GM12878 (cell line): ENCODE measurements around the gene ZNF215. TPM values are rescaled to one million over a fixed set of nuclear protein-coding genes. Genes with fewer than 3 reads are reported as not detected.

ENCODE experiments used
- ATAC-seq: fragments of 200-7000 bp; cut with Tn5 transposase; 3 replicates; pipeline ENCODE4 v1.9.1; 2020; ENCODE audit warnings: mild to moderate bottlenecking, moderate library complexity
- BruUV-seq: library from RNA; stranded (reverse); fragments of 400-500 nt; replicated peaks from 2 replicates; lab custom pipeline; 2021; lab: Mats Ljungman, UMichigan
- CTCF ChIA-PET: fragments of 300-600 bp; sonication (Branson Sonifier 250); formaldehyde crosslinking; extraction: SDS; loops from one replicate; lab custom pipeline; 2021; ENCODE audit warnings: inconsistent platforms; lab: Yijun Ruan, JAX
- POLR2A ChIA-PET: fragments of 350-600 bp; formaldehyde crosslinking; extraction: SDS; loops from one replicate; lab custom pipeline; 2021; ENCODE audit warnings: inconsistent platforms; lab: Charles Lee
- RAD21 ChIA-PET: fragments of 300-600 bp; sonication (Branson Sonifier 250); formaldehyde crosslinking; loops from one replicate; lab custom pipeline; 2023; ENCODE audit warnings: antibody characterized with exemption; ENCODE audit not compliant: unreplicated experiment; lab: Charles Lee
- SMC1A ChIA-PET: fragments of 300-600 bp; sonication (Branson Sonifier 250); formaldehyde crosslinking; loops from one replicate; lab custom pipeline; 2023; ENCODE audit not compliant: unreplicated experiment, uncharacterized antibody; lab: Charles Lee
- DNase-seq: peaks from one replicate; pipeline ENCODE4 v3.0.0-alpha.2; 2011; ENCODE audit warnings: low read depth, low spot score
- FAIRE-seq: peaks from 3 replicates; lab custom pipeline; 2011; peaks lifted over from hg19 to GRCh38; lab: Jason Lieb, UNC
- H2AFZ ChIP-seq: 2 replicates; pipeline ENCODE4 v1.6.0; 2011; ENCODE audit warnings: low read depth, low read length, control low read depth; ENCODE audit not compliant: control insufficient read depth
- H3K27ac ChIP-seq: 2 replicates; pipeline ENCODE4 v1.5.1; 2011; ENCODE audit warnings: control low read depth; ENCODE audit not compliant: control insufficient read depth, insufficient read depth
- H3K27me3 ChIP-seq, 2 experiments: replicated peaks in 1 of 2; 2 replicates each; pipeline versions ENCODE4 v1.6.0 to v1.6.1; 2011; ENCODE audit warnings: low read length in 1 of 2; ENCODE audit not compliant: control insufficient read depth in 2 of 2, insufficient read depth in 2 of 2
- H3K36me3 ChIP-seq, 2 experiments: 2 replicates each; pipeline ENCODE4 v1.5.1; 2011; ENCODE audit warnings: low read length in 1 of 2; ENCODE audit not compliant: control insufficient read depth in 2 of 2, insufficient read depth in 2 of 2
- H3K4me1 ChIP-seq: 2 replicates; pipeline ENCODE4 v1.6.1; 2011; ENCODE audit warnings: mild to moderate bottlenecking, low read length, moderate library complexity, mixed read lengths; ENCODE audit not compliant: control insufficient read depth, insufficient read depth
- H3K4me2 ChIP-seq: 2 replicates; pipeline ENCODE4 v1.6.0; 2011; ENCODE audit warnings: control low read depth; ENCODE audit not compliant: control insufficient read depth, insufficient read depth
- H3K4me3 ChIP-seq: fragments of 200-600 bp; sonication (generic); 2 replicates; pipeline ENCODE4 v1.5.1; 2016
- H3K79me2 ChIP-seq: 2 replicates; pipeline ENCODE4 v1.6.0; 2011; ENCODE audit warnings: low read length; ENCODE audit not compliant: control insufficient read depth, insufficient read depth
- H3K9ac ChIP-seq: 2 replicates; pipeline ENCODE4 v1.8.0; 2011; ENCODE audit warnings: low read length, control low read depth, mixed read lengths; ENCODE audit not compliant: control insufficient read depth, insufficient read depth
- H3K9me3 ChIP-seq: replicated peaks from 3 replicates; pipeline ENCODE4 v1.5.1; 2011; ENCODE audit warnings: mild to moderate bottlenecking, low read length; ENCODE audit not compliant: control insufficient read depth, insufficient read depth
- H4K20me1 ChIP-seq: 2 replicates; pipeline ENCODE4 v1.6.0; 2011; ENCODE audit not compliant: control insufficient read depth, insufficient read depth
- ATF2 ChIP-seq: IDR thresholded peaks from 2 replicates; pipeline ENCODE4 v1.6.1; 2012; ENCODE audit warnings: low read length, inconsistent platforms
- CHD4 ChIP-seq: fragments of 200-600 bp; sonication (generic); IDR thresholded peaks from 2 replicates; pipeline ENCODE4 v1.6.1; 2016; ENCODE audit warnings: mild to moderate bottlenecking
- FOXM1 ChIP-seq: IDR thresholded peaks from 2 replicates; pipeline ENCODE4 v1.6.1; 2012; ENCODE audit warnings: low read depth, mild to moderate bottlenecking, inconsistent platforms, low read length, moderate library complexity
- HDGF ChIP-seq: fragments of 450-650 bp; IDR thresholded peaks from 2 replicates; pipeline ENCODE4 v1.6.1; 2016; ENCODE audit warnings: antibody characterized with exemption
- IRF5 ChIP-seq: fragments of 450-650 bp; IDR thresholded peaks from 2 replicates; pipeline ENCODE4 v1.6.1; 2017; ENCODE audit warnings: borderline replicate concordance
- NR2F1 ChIP-seq: fragments of 450-650 bp; conservative IDR thresholded peaks from 2 replicates; pipeline ENCODE4 v1.6.1; 2017; ENCODE audit warnings: mild to moderate bottlenecking
- POU2F2 ChIP-seq: IDR thresholded peaks from 3 replicates; pipeline ENCODE4 v1.6.1; 2011; ENCODE audit warnings: low read depth, mild to moderate bottlenecking, low read length, borderline replicate concordance
- RAD21 ChIP-seq: IDR thresholded peaks from 2 replicates; pipeline ENCODE4 v1.6.1; 2011; ENCODE audit warnings: mild to moderate bottlenecking, low read depth, low read length, moderate library complexity; ENCODE audit not compliant: insufficient read depth
- RFX5 ChIP-seq: IDR thresholded peaks from 2 replicates; pipeline ENCODE4 v1.6.1; 2011; ENCODE audit warnings: low read depth, low read length, improper control_type of control experiment
- SMC3 ChIP-seq: IDR thresholded peaks from 2 replicates; pipeline ENCODE4 v1.6.1; 2011; ENCODE audit warnings: low read length, improper control_type of control experiment, borderline replicate concordance
- SP1 ChIP-seq: IDR thresholded peaks from one replicate; pipeline ENCODE4 v1.6.1; 2011; ENCODE audit warnings: low read depth, low read length
- SUZ12 ChIP-seq: fragments of 200-600 bp; sonication (generic); IDR thresholded peaks from one replicate; pipeline ENCODE4 v1.6.1; 2018; ENCODE audit warnings: antibody characterized with exemption, mild to moderate bottlenecking; ENCODE audit not compliant: unreplicated experiment
- TAF1 ChIP-seq: IDR thresholded peaks from 2 replicates; pipeline ENCODE4 v1.6.1; 2011; ENCODE audit warnings: mild to moderate bottlenecking, low read depth, low read length, borderline replicate concordance
- ZBTB11 ChIP-seq: fragments of 450-650 bp; formaldehyde crosslinking; IDR thresholded peaks from 2 replicates; pipeline ENCODE4 v1.5.0; 2022; ENCODE audit warnings: mild to moderate bottlenecking, missing genetic modification characterization
- in situ Hi-C: fragments of 300-500 bp; cut with MboI; formaldehyde crosslinking; loops from 9 replicates; pipeline ENCODE4 v1.14.3; 2018; ENCODE audit warnings: mixed read lengths
- intact Hi-C: fragments of 100-400 bp; cut with micrococcal nuclease; formaldehyde crosslinking; loops from one replicate; pipeline ENCODE4 v1.14.2; 2022; ENCODE audit not compliant: unreplicated experiment
- polyA plus RNA-seq, 11 experiments: library from polyadenylated mRNA; depleted of rRNA in 4 of 11; unstranded in 6 of 11; stranded (reverse) in 5 of 11; fragments of >200 nt; fragmentation: Nextera tagmentation in 4 of 11; fragmentation: Illumina TruSeq in 1 of 11; extraction: Ambion mirVana in 4 of 11; extraction: Trizol in 1 of 11; gene quantifications; 1 replicate in 1 of 11; 2 replicates in 10 of 11; pipeline versions ENCODE4 v1.2.1 to v1.2.3, GENCODE V29; 2011 to 2016; ENCODE audit warnings: inconsistent platforms in 2 of 11, missing spikeins in 2 of 11, low read depth in 1 of 11
- total RNA-seq, 4 experiments: library from RNA; depleted of rRNA in 3 of 4; stranded (reverse); fragments of >200 nt in 3 of 4; fragmentation: Illumina TruSeq in 1 of 4; extraction: Trizol in 1 of 4; gene quantifications; 2 replicates each; pipeline versions ENCODE4 v1.2.1 to v1.2.3, GENCODE V29; 2013 to 2021
- TF ChIP-seq, protein P1 (sequence below): fragments of 450-650 bp; IDR thresholded peaks from 2 replicates; pipeline ENCODE4 v1.6.1; 2017; ENCODE audit warnings: mild to moderate bottlenecking

ZNF215 gene
- total and polyA plus RNA-seq, 10 of the 15 experiments (the other 5 are each of a cell fraction or from before 2014, with no cell fraction given) = 1.5 to 3.7 (median 2.3) TPM

- TF ChIP-seq SP1 (no peak), RFX5 (no peak), SMC3 (no peak)
These were observed 66.5 kb downstream of the ZNF215 start (continued) for GRCh38 chr11:6992457-6993417.

DNA sequence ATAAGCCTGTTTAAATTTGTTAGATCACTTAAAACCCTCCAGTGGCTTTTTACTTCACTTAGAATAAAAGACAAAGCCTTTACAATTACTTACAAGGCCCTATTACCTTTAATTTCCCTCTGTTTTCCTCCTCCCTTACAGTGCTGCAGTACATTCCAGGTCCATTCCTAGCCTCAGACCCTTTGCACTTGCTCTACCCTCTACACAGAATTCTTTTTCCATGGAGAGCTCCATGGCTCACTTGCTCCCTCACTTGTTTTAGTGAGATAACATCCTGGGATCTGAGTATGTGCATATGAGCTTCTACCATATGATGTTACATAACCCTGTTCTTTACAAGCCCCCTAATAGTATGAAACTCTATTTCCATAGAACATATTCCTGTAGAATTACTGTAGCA lies 69.5 kb downstream of the ZNF215 start:
- ATAC-seq = no peak
- Histone ChIP-seq H4K20me1 (no peaks in the 10 kb centered on the region), H3K9me3 (no peaks in the 10 kb centered on the region), H2AFZ (no peak overlapping the region), H3K4me2 (no peak overlapping the region), H3K27ac (no peak overlapping the region), H3K4me1 (no peaks in the 10 kb centered on the region), H3K27me3 (no peaks in the 10 kb centered on the region; a peak in 2 of 4 replicates), H3K36me3 (no peaks in the 10 kb centered on the region), H3K4me3 (no peak overlapping the region), H3K79me2 (no peaks in the 10 kb centered on the region), H3K9ac (no peak overlapping the region)
- TF ChIP-seq HDGF (no peak), IRF5 (no peak), TAF1 (no peak), FOXM1 (no peak), ATF2 (no peak), RAD21 (no peak), POU2F2 (no peak), NR2F1 (no peak), CHD4 (no peak), RFX5 (no peak), SUZ12 (no peak), ZBTB11 (CRISPR knock-in tag) (no peak)
- TF ChIP-seq, protein P1, sequence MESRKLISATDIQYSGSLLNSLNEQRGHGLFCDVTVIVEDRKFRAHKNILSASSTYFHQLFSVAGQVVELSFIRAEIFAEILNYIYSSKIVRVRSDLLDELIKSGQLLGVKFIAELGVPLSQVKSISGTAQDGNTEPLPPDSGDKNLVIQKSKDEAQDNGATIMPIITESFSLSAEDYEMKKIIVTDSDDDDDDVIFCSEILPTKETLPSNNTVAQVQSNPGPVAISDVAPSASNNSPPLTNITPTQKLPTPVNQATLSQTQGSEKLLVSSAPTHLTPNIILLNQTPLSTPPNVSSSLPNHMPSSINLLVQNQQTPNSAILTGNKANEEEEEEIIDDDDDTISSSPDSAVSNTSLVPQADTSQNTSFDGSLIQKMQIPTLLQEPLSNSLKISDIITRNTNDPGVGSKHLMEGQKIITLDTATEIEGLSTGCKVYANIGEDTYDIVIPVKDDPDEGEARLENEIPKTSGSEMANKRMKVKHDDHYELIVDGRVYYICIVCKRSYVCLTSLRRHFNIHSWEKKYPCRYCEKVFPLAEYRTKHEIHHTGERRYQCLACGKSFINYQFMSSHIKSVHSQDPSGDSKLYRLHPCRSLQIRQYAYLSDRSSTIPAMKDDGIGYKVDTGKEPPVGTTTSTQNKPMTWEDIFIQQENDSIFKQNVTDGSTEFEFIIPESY = no peak
- ChIA-PET RAD21 (no interaction called here), CTCF (no interaction called here), SMC1A (interaction anchor here (0.6 kb wide), 1 partner anchor 526 kb away, joined by 3 read pairs; no protein-coding TSS in a partner anchor), POLR2A (no interaction called here)
- FAIRE-seq = no peak
- intact Hi-C loops (no loop called here), in situ Hi-C loops (no loop called here)
- DNase-seq = no peak
- no TSS peak for BruUV-seq
